SK-N-SH (cell line): ENCODE results near the gene PIK3IP1. TPM values are rescaled to one million over a fixed set of nuclear protein-coding genes. Genes with fewer than 3 reads are reported as not detected.
A peak's percentile ranks its signal among the peaks of the same experiment; 100 is the strongest.

Source experiments
- CTCF ChIA-PET: fragments of 300-600, 350-600 bp; formaldehyde crosslinking; extraction: SDS; loops from one replicate; lab custom pipeline; 2021; lab: Yijun Ruan, JAX
- POLR2A ChIA-PET: fragments of 350-600 bp; sonication (Branson Sonifier 250); formaldehyde crosslinking; extraction: SDS; loops from one replicate; lab custom pipeline; 2020; ENCODE audit warnings: antibody characterized with exemption, inconsistent platforms; lab: Yijun Ruan, JAX
- DNase-seq: peaks from one replicate; pipeline ENCODE4 v3.0.0; 2012
- H2AFZ ChIP-seq: fragments of 200-600 bp; sonication (generic); 2 replicates; pipeline ENCODE4 v1.8.1; 2016; ENCODE audit warnings: antibody characterized with exemption, mild to moderate bottlenecking, low read depth
- H3F3A ChIP-seq: fragments of 200-600 bp; sonication (generic); replicated peaks from 2 replicates; pipeline ENCODE3; 2016; ENCODE audit warnings: antibody characterized with exemption, mild to moderate bottlenecking; ENCODE audit not compliant: insufficient read depth
- H3K27ac ChIP-seq, 2 experiments: fragments of 200-500 bp in 1 of 2; fragments of 200-600 bp in 1 of 2; sonication (Bioruptor generic) in 1 of 2; sonication (generic), shearing (Covaris generic) in 1 of 2; 2 replicates each; pipeline versions ENCODE4 v1.5.1 to v1.6.1; 2014 to 2016; ENCODE audit warnings: low read depth in 2 of 2, inconsistent platforms in 1 of 2, low read length in 1 of 2, mild to moderate bottlenecking in 1 of 2, mixed read lengths in 1 of 2
- H3K27me3 ChIP-seq: fragments of 200-600 bp; sonication (generic), shearing (Covaris generic); 2 replicates; pipeline ENCODE4 v1.6.1; 2016; ENCODE audit warnings: mixed run types; ENCODE audit not compliant: insufficient read depth
- H3K36me3 ChIP-seq, 2 experiments: fragments of 200-500 bp in 1 of 2; fragments of 200-600 bp in 1 of 2; sonication (Bioruptor generic) in 1 of 2; sonication (generic) in 1 of 2; replicated peaks in 1 of 2; 2 replicates each; pipeline versions ENCODE3 to v1.5.1; 2014 to 2016; ENCODE audit warnings: low read length in 1 of 2, mild to moderate bottlenecking in 1 of 2; ENCODE audit not compliant: insufficient read depth in 2 of 2, control insufficient read depth in 1 of 2
- H3K4me1 ChIP-seq, 2 experiments: fragments of 200-500 bp in 1 of 2; fragments of 200-600 bp in 1 of 2; sonication (Bioruptor generic) in 1 of 2; sonication (generic), shearing (Covaris generic) in 1 of 2; 2 replicates each; pipeline versions ENCODE4 v1.5.1 to v1.6.1; 2014 to 2016; ENCODE audit warnings: low read depth in 1 of 2, low read length in 1 of 2, mixed run types in 1 of 2; ENCODE audit not compliant: insufficient read depth in 2 of 2, control insufficient read depth in 1 of 2
- H3K4me2 ChIP-seq: fragments of 200-600 bp; sonication (generic), shearing (Covaris generic); 2 replicates; pipeline ENCODE4 v1.6.1; 2017; ENCODE audit warnings: mixed run types
- H3K4me3 ChIP-seq, 2 experiments: fragments of 200-500 bp in 1 of 2; fragments of 200-600 bp in 1 of 2; sonication (Bioruptor generic) in 1 of 2; sonication (generic), shearing (Covaris generic) in 1 of 2; 2 replicates each; pipeline versions ENCODE4 v1.5.1 to v1.8.1; 2014 to 2016; ENCODE audit warnings: low read depth in 2 of 2, inconsistent platforms in 1 of 2, low read length in 1 of 2, mild to moderate bottlenecking in 1 of 2, mixed read lengths in 1 of 2, moderate library complexity in 1 of 2
- H3K79me2 ChIP-seq: fragments of 200-600 bp; sonication (generic); 2 replicates; pipeline ENCODE4 v1.8.1; 2017; ENCODE audit warnings: mild to moderate bottlenecking; ENCODE audit not compliant: insufficient read depth
- H3K9ac ChIP-seq: fragments of 200-600 bp; sonication (generic); 2 replicates; pipeline ENCODE4 v1.6.1; 2017; ENCODE audit warnings: mixed run types
- H3K9me2 ChIP-seq: fragments of 200-600 bp; sonication (generic); 2 replicates; pipeline ENCODE4 v1.6.1; 2017; ENCODE audit warnings: mixed run types
- H3K9me3 ChIP-seq: fragments of 200-600 bp; sonication (generic); 2 replicates; pipeline ENCODE4 v1.6.1; 2017; ENCODE audit warnings: mixed run types, mild to moderate bottlenecking, moderate library complexity
- H4K20me1 ChIP-seq: fragments of 200-600 bp; sonication (generic); 2 replicates; pipeline ENCODE4 v1.6.1; 2017; ENCODE audit warnings: mild to moderate bottlenecking, mixed run types; ENCODE audit not compliant: insufficient read depth
- EP300 ChIP-seq, 2 experiments: IDR thresholded peaks; 2 replicates each; pipeline versions ENCODE4 v1.4.0 to v1.6.1; 2012; ENCODE audit warnings: borderline replicate concordance in 1 of 2, low read depth in 1 of 2, low read length in 1 of 2
- EZH2phosphoT487 ChIP-seq: fragments of 200-600 bp; sonication (generic); IDR thresholded peaks from 2 replicates; pipeline ENCODE4 v1.6.1; 2017; ENCODE audit warnings: low read depth, mixed run types, mild to moderate bottlenecking, antibody characterized with exemption, moderate library complexity, borderline replicate concordance
- FOSL2 ChIP-seq: IDR thresholded peaks from 2 replicates; pipeline ENCODE4 v1.4.0; 2012; ENCODE audit warnings: low read depth, mild to moderate bottlenecking, moderate library complexity, borderline replicate concordance
- FOXJ3 ChIP-seq: sonication (generic); formaldehyde crosslinking; IDR thresholded peaks from 2 replicates; pipeline ENCODE4 v1.5.1; 2020; ENCODE audit warnings: mild to moderate bottlenecking, missing genetic modification reagents
- MAX ChIP-seq: IDR thresholded peaks from 2 replicates; pipeline ENCODE4 v1.4.0; 2012; ENCODE audit warnings: low read depth
- MEF2A ChIP-seq: IDR thresholded peaks from 2 replicates; pipeline ENCODE4 v1.4.0; 2012; ENCODE audit warnings: low read depth, borderline replicate concordance
- MXI1 ChIP-seq: IDR thresholded peaks from 2 replicates; pipeline ENCODE4 v1.6.1; 2012; ENCODE audit warnings: mild to moderate bottlenecking, low read depth, low read length, improper control_type of control experiment
- NFIC ChIP-seq: IDR thresholded peaks from 2 replicates; pipeline ENCODE4 v1.4.0; 2012; ENCODE audit warnings: borderline replicate concordance
- PBX3 ChIP-seq: IDR thresholded peaks from 2 replicates; pipeline ENCODE4; 2012
- TCF12 ChIP-seq: IDR thresholded peaks from 2 replicates; pipeline ENCODE4 v1.4.0; 2012
- TEAD4 ChIP-seq: IDR thresholded peaks from 2 replicates; pipeline ENCODE4 v1.4.0; 2012; ENCODE audit warnings: mild to moderate bottlenecking, borderline replicate concordance; ENCODE audit not compliant: insufficient read depth
- USF1 ChIP-seq: IDR thresholded peaks from 2 replicates; pipeline ENCODE4 v1.4.0; 2012; ENCODE audit warnings: low read depth, borderline replicate concordance
- USF2 ChIP-seq: fragments of 150-350 bp; IDR thresholded peaks from 2 replicates; pipeline ENCODE4 v1.6.1; 2017; ENCODE audit warnings: antibody characterized with exemption, low read length, low read depth, borderline replicate concordance
- YY1 ChIP-seq: IDR thresholded peaks from 2 replicates; pipeline ENCODE4 v1.4.0; 2012; ENCODE audit warnings: low read depth, mild to moderate bottlenecking
- WGBS: methylation state at CpG from one replicate; pipeline ENCODE4 v1.1.6; 2017; ENCODE audit warnings: low lambda C conversion rate; 5-methylcytosine and 5-hydroxymethylcytosine counted together
- polyA plus RNA-seq, 3 experiments: library from polyadenylated mRNA; depleted of rRNA; stranded (reverse); fragments of >200 nt; gene quantifications; 2 replicates each; pipeline ENCODE4 v1.2.3, GENCODE V29; 2012
- TF ChIP-seq, protein P1 (sequence below): fragments of 150-350 bp; IDR thresholded peaks from 2 replicates; pipeline ENCODE4 v1.6.1; 2016; ENCODE audit warnings: mild to moderate bottlenecking, low read depth, low read length
- TF ChIP-seq, protein P2 (sequence below): fragments of 200-600 bp; sonication (generic); IDR thresholded peaks from 2 replicates; pipeline ENCODE4 v1.6.1; 2017; ENCODE audit warnings: antibody characterized with exemption, mild to moderate bottlenecking, moderate library complexity

The PIK3IP1 gene
- polyA plus RNA-seq, 1 of the 3 experiments (the other 2 are of a cell fraction), result 8.6 TPM

DNA sequence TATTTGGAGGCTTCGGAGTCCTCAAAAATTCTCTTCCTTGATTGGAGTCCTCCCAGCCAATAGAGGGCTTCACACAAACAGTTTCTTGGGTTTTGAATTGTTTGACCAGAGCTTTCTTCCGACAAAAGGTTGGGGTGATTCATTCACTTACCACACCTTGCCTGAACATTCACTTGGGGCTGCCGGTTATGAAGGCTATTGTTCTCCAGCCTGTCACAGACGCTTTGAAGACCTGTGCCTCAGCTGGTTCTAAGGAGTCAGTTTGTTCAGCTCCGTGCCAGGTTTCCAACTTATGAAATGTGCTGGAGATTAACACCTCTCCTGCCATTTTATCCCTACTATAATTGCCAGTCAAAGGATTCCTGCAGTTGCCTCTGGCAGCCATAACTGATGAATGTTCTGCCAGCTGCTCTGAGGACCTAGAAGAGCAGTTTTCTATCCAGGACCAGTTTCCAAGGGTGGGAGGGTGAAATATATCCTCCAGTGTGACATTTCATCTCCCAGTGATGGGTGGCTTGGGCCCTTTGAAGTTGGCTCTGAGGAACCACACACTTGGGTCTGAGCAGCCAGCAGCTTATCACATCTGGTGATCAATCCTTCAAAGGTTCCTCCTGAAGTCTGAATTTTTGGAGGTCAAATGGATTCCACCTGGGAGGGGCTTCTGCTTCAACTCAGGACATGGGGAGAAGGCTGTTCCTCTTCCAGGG is 48.8 kb downstream of the PIK3IP1 start:
- Histone ChIP-seq H2AFZ (no peak overlapping the region), H3K4me1 (peaks cover 36 to 48% of the 10 kb centered on the region in 2 experiments), H3K9me3 (no peaks in the 10 kb centered on the region), H3K9me2 (no peaks in the 10 kb centered on the region), H3K27me3 (no peaks in the 10 kb centered on the region), H3K27ac (peak overlapping the region; percentile 95 to 99), H3K4me2 (peak overlapping the region; percentile 58), H4K20me1 (no peaks in the 10 kb centered on the region), H3K79me2 (peaks cover 72% of the 10 kb centered on the region), H3F3A (peaks cover 57% of the 10 kb centered on the region), H3K4me3 (0 out of 4 replicates have a peak overlapping the region, but pooled peaks of 1 of the 2 experiments have one; percentile 29), H3K36me3 (no peaks in the 10 kb centered on the region), H3K9ac (peak overlapping the region; percentile 71; the same call in 1 of the 2 replicates)
- TF ChIP-seq USF1, result no peak
- TF ChIP-seq FOXJ3 (CRISPR knock-in tag), result no peak
- TF ChIP-seq NFIC, result no peak
- no peak for TF ChIP-seq TEAD4
- peak; percentile 33; the same call in 1 of the 2 replicates for TF ChIP-seq PBX3
- TF ChIP-seq YY1, result peak; percentile 50; the same call in 1 of the 2 replicates
- no peak for TF ChIP-seq EZH2phosphoT487
- TF ChIP-seq MXI1, result no peak
- TF ChIP-seq, protein P1, sequence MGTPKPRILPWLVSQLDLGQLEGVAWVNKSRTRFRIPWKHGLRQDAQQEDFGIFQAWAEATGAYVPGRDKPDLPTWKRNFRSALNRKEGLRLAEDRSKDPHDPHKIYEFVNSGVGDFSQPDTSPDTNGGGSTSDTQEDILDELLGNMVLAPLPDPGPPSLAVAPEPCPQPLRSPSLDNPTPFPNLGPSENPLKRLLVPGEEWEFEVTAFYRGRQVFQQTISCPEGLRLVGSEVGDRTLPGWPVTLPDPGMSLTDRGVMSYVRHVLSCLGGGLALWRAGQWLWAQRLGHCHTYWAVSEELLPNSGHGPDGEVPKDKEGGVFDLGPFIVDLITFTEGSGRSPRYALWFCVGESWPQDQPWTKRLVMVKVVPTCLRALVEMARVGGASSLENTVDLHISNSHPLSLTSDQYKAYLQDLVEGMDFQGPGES, result no peak
- no peak for TF ChIP-seq MAX
- TF ChIP-seq MEF2A, result no peak
- TF ChIP-seq FOSL2, result peak; percentile 16; the same call in 1 of the 2 replicates
- CTCF ChIA-PET, result interaction anchor here (1.1 to 2.8 kb wide), 5 partner anchors 7 to 43 kb away, joined by 3 to 13 read pairs (median 8); partner anchors contain the start of gene LIMK2
- POLR2A ChIA-PET, result interaction anchor here (0.6 to 0.8 kb wide), 2 partner anchors 48 to 135 kb away, joined by 3 read pairs; partner anchors contain the start of gene PIK3IP1
- 53% methylated on average over 5 of the region's 5 CpGs for WGBS
- DNase-seq, result no peak

DNA sequence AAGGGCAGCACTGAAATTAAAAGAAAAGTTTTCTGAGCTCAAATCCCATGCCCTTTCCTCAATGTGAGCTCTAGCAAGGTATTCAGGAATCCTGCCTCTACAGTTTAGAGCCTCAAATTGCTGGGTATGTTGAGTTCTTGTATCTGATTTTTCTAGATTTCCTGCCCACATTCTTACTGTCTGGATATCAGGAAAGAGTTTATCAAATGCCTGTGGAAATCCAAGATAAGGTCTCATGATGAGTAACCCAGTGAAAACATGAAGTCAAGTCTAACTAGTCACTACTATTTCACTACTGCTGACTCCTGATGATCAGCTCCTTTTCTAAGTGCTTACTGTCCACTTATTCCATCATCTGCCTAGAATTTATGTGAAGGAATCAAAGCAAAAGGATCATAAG is 50.4 kb downstream of the PIK3IP1 start:
- H3K4me2 ChIP-seq, result peak overlapping the region; percentile 58
- no peak for DNase-seq
- no peaks in the 10 kb centered on the region for H3K27me3 ChIP-seq
- peak overlapping the region; percentile 67 to 99; a peak in 3 of 4 replicates for H3K27ac ChIP-seq
- no peaks in the 10 kb centered on the region for H3K9me2 ChIP-seq
- CTCF ChIA-PET, result interaction anchor here (1.1 to 2.6 kb wide), 4 partner anchors 8 to 157 kb away, joined by 3 to 11 read pairs (median 6); no protein-coding TSS in a partner anchor
- peaks cover 73% of the 10 kb centered on the region for H3K79me2 ChIP-seq
- peaks cover 61% of the 10 kb centered on the region for H3F3A ChIP-seq
- H4K20me1 ChIP-seq, result no peaks in the 10 kb centered on the region
- no peaks in the 10 kb centered on the region for H3K9me3 ChIP-seq
- H3K36me3 ChIP-seq, result peaks cover 0 to 3% of the 10 kb centered on the region in 2 experiments
- peaks cover 35 to 36% of the 10 kb centered on the region in 2 experiments for H3K4me1 ChIP-seq
- peak overlapping the region; percentile 71; the same call in 1 of the 2 replicates for H3K9ac ChIP-seq
- no peak overlapping the region for H2AFZ ChIP-seq
- POLR2A ChIA-PET, result no interaction called here
- no peak overlapping the region; a peak in 1 of 4 replicates for H3K4me3 ChIP-seq
- no peak for TF ChIP-seq USF2
- TF ChIP-seq EP300 (IDR thresholded peaks at IDR 0.05; ENCODE audit: borderline replicate concordance in 1 of 2, low read depth in 1 of 2, low read length in 1 of 2), result peak in 1 of 2 experiments; percentile 74; a peak in 1 of 4 replicates
- TF ChIP-seq, protein P2, sequence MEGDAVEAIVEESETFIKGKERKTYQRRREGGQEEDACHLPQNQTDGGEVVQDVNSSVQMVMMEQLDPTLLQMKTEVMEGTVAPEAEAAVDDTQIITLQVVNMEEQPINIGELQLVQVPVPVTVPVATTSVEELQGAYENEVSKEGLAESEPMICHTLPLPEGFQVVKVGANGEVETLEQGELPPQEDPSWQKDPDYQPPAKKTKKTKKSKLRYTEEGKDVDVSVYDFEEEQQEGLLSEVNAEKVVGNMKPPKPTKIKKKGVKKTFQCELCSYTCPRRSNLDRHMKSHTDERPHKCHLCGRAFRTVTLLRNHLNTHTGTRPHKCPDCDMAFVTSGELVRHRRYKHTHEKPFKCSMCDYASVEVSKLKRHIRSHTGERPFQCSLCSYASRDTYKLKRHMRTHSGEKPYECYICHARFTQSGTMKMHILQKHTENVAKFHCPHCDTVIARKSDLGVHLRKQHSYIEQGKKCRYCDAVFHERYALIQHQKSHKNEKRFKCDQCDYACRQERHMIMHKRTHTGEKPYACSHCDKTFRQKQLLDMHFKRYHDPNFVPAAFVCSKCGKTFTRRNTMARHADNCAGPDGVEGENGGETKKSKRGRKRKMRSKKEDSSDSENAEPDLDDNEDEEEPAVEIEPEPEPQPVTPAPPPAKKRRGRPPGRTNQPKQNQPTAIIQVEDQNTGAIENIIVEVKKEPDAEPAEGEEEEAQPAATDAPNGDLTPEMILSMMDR, result peak; percentile 52
- TF ChIP-seq MAX, result no peak; the same call in 1 of the 2 replicates
- TF ChIP-seq FOSL2, result peak; percentile 55; the same call in 1 of the 2 replicates
- TF ChIP-seq PBX3, result peak; percentile 75
- TF ChIP-seq TCF12, result peak; percentile 61
- TF ChIP-seq TEAD4, result no peak
